Esophagus squamous epithelium (tissue), 4 donors: ENCODE data around the gene SCN3B.

Experiments used
- POLR2A ChIP-seq, 4 donors: fragments of 450-650 bp; IDR thresholded peaks; one replicate each; pipeline ENCODE4 v1.6.1; 2017; ENCODE audit warnings: antibody characterized with exemption in 4 of 4, mild to moderate bottlenecking in 4 of 4, moderate library complexity in 3 of 4
- TF ChIP-seq, protein P1 (sequence below), 6 experiments: fragments of 450-650 bp in 4 of 6; fragments of 200-600 bp in 2 of 6; sonication (generic) in 2 of 6; IDR thresholded peaks; one replicate each; pipeline ENCODE4 v1.5.1; 2016 to 2019; ENCODE audit warnings: antibody characterized with exemption in 6 of 6, mild to moderate bottlenecking in 4 of 6, moderate library complexity in 4 of 6

DNA sequence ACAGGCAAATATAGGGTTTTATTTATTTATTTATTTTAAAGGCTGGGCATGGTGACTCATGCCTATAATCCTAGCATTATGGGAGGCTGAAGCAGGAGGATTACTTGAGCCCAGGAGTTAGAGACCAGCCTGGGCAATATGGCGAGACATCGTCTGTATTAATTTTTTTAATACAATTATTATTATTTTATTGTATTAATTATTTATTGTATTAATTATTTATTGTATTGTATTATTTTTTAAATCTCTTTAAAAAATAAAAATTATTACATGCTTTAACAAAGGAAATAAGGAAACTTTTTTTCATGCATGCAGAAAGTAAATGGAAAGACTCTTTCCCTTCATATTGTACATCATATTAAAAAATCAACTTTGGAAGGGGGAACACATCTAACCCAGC is 3.5 kb downstream of the SCN3B start:
- TF ChIP-seq, protein P1, sequence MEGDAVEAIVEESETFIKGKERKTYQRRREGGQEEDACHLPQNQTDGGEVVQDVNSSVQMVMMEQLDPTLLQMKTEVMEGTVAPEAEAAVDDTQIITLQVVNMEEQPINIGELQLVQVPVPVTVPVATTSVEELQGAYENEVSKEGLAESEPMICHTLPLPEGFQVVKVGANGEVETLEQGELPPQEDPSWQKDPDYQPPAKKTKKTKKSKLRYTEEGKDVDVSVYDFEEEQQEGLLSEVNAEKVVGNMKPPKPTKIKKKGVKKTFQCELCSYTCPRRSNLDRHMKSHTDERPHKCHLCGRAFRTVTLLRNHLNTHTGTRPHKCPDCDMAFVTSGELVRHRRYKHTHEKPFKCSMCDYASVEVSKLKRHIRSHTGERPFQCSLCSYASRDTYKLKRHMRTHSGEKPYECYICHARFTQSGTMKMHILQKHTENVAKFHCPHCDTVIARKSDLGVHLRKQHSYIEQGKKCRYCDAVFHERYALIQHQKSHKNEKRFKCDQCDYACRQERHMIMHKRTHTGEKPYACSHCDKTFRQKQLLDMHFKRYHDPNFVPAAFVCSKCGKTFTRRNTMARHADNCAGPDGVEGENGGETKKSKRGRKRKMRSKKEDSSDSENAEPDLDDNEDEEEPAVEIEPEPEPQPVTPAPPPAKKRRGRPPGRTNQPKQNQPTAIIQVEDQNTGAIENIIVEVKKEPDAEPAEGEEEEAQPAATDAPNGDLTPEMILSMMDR (IDR thresholded peaks at IDR 0.05), result no peak
- TF ChIP-seq POLR2A (IDR thresholded peaks at IDR 0.05), result no peak
